ENCODE results near the gene GPR52.

- TF ChIP-seq EZH2phosphoT487 (conservative IDR thresholded peaks at IDR 0.05; ENCODE audit: low read length) (no peak), CTCF (IDR thresholded peaks at IDR 0.05; ENCODE audit: insufficient read depth, low read length, poor library complexity, severe bottlenecking) (no peak)
These were observed 40.1 kb upstream of the GPR52 start for GRCh38 chr1:174407665-174408064.
